GM23338 (cell line): ENCODE data around the gene SLC5A11. TPM values are rescaled to one million over a fixed set of nuclear protein-coding genes. Genes with fewer than 3 reads are reported as not detected.

Source experiments
- ATAC-seq: fragments of 200-7000 bp; cut with Tn5 transposase; 3 replicates; pipeline ENCODE4 v1.9.1; 2020
- DNase-seq: peaks from one replicate; pipeline ENCODE4 v3.0.0-alpha.2; 2015; ENCODE audit warnings: low spot score
- H2AFZ ChIP-seq: fragments of 200-600 bp; sonication (generic); 2 replicates; pipeline ENCODE4 v1.8.0; 2016; ENCODE audit warnings: antibody characterized with exemption, mild to moderate bottlenecking, moderate library complexity
- H3F3A ChIP-seq: fragments of 200-600 bp; sonication (generic); replicated peaks from 2 replicates; pipeline ENCODE4 v1.8.0; 2017; ENCODE audit warnings: antibody characterized with exemption, mixed run types, low read depth
- H3K27ac ChIP-seq: fragments of 200-600 bp; sonication (generic); 2 replicates; pipeline ENCODE4 v1.6.1; 2016; ENCODE audit warnings: low read depth
- H3K27me3 ChIP-seq: fragments of 200-600 bp; sonication (generic); 2 replicates; pipeline ENCODE4 v1.8.0; 2016; ENCODE audit warnings: mild to moderate bottlenecking, mixed run types, moderate library complexity; ENCODE audit not compliant: insufficient read depth
- H3K36me3 ChIP-seq: fragments of 200-600 bp; sonication (generic); 2 replicates; pipeline ENCODE4 v1.8.0; 2016; ENCODE audit warnings: mild to moderate bottlenecking; ENCODE audit not compliant: insufficient read depth
- H3K4me1 ChIP-seq: fragments of 200-600 bp; sonication (generic); 2 replicates; pipeline ENCODE4 v1.8.0; 2016; ENCODE audit warnings: mild to moderate bottlenecking, moderate library complexity; ENCODE audit not compliant: insufficient read depth
- H3K4me2 ChIP-seq: fragments of 200-600 bp; sonication (generic); 2 replicates; pipeline ENCODE4 v1.7.1; 2017; ENCODE audit warnings: mixed run types
- H3K4me3 ChIP-seq: fragments of 200-600 bp; sonication (generic); 2 replicates; pipeline ENCODE4 v1.6.1; 2016; ENCODE audit warnings: mixed run types
- H3K79me2 ChIP-seq: fragments of 200-600 bp; sonication (generic); replicated peaks from 2 replicates; pipeline ENCODE4 v1.8.0; 2017; ENCODE audit warnings: mild to moderate bottlenecking; ENCODE audit not compliant: insufficient read depth
- H3K9me2 ChIP-seq: fragments of 200-600 bp; sonication (generic); 2 replicates; pipeline ENCODE4 v1.8.0; 2017; ENCODE audit not compliant: insufficient read depth
- H4K20me1 ChIP-seq: fragments of 200-600 bp; sonication (generic); replicated peaks from 2 replicates; pipeline ENCODE4 v1.8.0; 2017; ENCODE audit warnings: mild to moderate bottlenecking; ENCODE audit not compliant: insufficient read depth
- H3K27ac Mint-ChIP-seq: 2 replicates; pipeline ENCODE4 v1.8.0; 2020; ENCODE audit warnings: inconsistent platforms, mild to moderate bottlenecking, moderate library complexity, mixed read lengths
- H3K27me3 Mint-ChIP-seq: 3 replicates; pipeline ENCODE4 v1.8.0; 2022; ENCODE audit warnings: low read depth, mild to moderate bottlenecking, moderate library complexity, mixed read lengths, inconsistent platforms; ENCODE audit not compliant: insufficient read depth, poor library complexity
- H3K36me3 Mint-ChIP-seq: 3 replicates; pipeline ENCODE4 v1.8.0; 2021; ENCODE audit warnings: low read depth, mild to moderate bottlenecking, inconsistent platforms, moderate library complexity, mixed read lengths
- H3K4me1 Mint-ChIP-seq: 3 replicates; pipeline ENCODE4 v1.8.0; 2020; ENCODE audit warnings: mild to moderate bottlenecking, inconsistent platforms, mixed read lengths
- H3K4me3 Mint-ChIP-seq: 3 replicates; pipeline ENCODE4 v1.8.0; 2021; ENCODE audit warnings: moderate library complexity, mild to moderate bottlenecking, inconsistent platforms, mixed read lengths
- H3K9me3 Mint-ChIP-seq: 3 replicates; pipeline ENCODE4 v1.8.0; 2020; ENCODE audit warnings: moderate library complexity, mild to moderate bottlenecking, inconsistent platforms, mixed read lengths
- CTCF ChIP-seq, 2 experiments: fragments of 200-600 bp in 1 of 2; sonication (generic) in 1 of 2; conservative IDR thresholded peaks; 2 replicates each; pipeline versions ENCODE4 v1.5.1 to v1.6.1; 2016 to 2017; ENCODE audit warnings: antibody characterized with exemption in 2 of 2, low read depth in 2 of 2, mild to moderate bottlenecking in 2 of 2, moderate library complexity in 1 of 2
- EZH2 ChIP-seq: fragments of 200-600 bp; sonication (generic); IDR thresholded peaks from one replicate; pipeline ENCODE4 v1.8.0; 2017; ENCODE audit warnings: antibody characterized with exemption, mild to moderate bottlenecking, low read depth; ENCODE audit not compliant: unreplicated experiment
- EZH2phosphoT487 ChIP-seq: fragments of 200-600 bp; sonication (generic); IDR thresholded peaks from one replicate; pipeline ENCODE4 v1.8.1; 2018; ENCODE audit warnings: antibody characterized with exemption; ENCODE audit not compliant: unreplicated experiment
- JUNB ChIP-seq: IDR thresholded peaks from one replicate; pipeline ENCODE4 v1.6.1; 2016; ENCODE audit warnings: antibody characterized with exemption; ENCODE audit not compliant: unreplicated experiment
- POLR2AphosphoS5 ChIP-seq: IDR thresholded peaks from 2 replicates; pipeline ENCODE4 v1.6.1; 2016; ENCODE audit warnings: antibody characterized with exemption, low read depth
- STAT1 ChIP-seq: IDR thresholded peaks from one replicate; pipeline ENCODE4 v1.6.1; 2016; ENCODE audit warnings: antibody characterized with exemption; ENCODE audit not compliant: unreplicated experiment
- ZNF114 ChIP-seq: fragments of 250-450 bp; sonication (Bioruptor Pico); IDR thresholded peaks from 2 replicates; pipeline ENCODE4 v1.5.0; 2020; ENCODE audit warnings: mild to moderate bottlenecking, moderate library complexity
- ZNF462 ChIP-seq: fragments of 250-450 bp; sonication (Bioruptor Pico); IDR thresholded peaks from 2 replicates; pipeline ENCODE4 v1.5.0; 2020; ENCODE audit warnings: mild to moderate bottlenecking, moderate library complexity
- polyA plus RNA-seq: library from polyadenylated mRNA; unstranded; fragments of >200 nt; fragmentation: Nextera tagmentation; extraction: Ambion mirVana; gene quantifications from 2 replicates; pipeline ENCODE4 v1.2.1, GENCODE V29; 2016
- total RNA-seq: library from RNA; depleted of rRNA; stranded (reverse); fragments of >200 nt; shearing (Covaris generic); gene quantifications from 2 replicates; pipeline ENCODE4 v1.2.3, GENCODE V29; 2014

SLC5A11 gene
- total and polyA plus RNA-seq, 2 experiments from 2014 or later = 0.07 TPM; not detected in 1

DNA sequence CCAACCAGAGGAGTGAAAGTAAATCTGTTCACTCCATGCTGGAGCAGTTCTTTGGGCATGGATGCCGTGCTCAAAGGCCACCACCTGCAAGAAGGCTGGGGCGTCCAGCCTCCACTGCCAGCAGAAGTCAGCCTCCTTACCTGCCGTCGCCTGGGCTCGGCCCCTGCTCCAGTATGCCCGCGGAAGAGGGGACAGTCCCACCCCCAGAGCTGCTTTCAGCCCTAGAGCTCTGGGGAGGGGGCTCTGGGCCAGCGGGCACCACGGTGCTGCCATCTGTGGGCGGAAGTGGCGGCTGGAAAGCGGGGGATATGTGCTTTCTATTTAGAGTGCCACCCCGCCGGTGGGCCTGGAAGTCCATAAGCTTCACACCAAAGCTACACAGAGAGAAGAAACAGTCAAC, 93.5 kb downstream of the SLC5A11 start:
- Mint-ChIP-seq H3K27ac (no peak overlapping the region), H3K36me3 (peaks cover 45% of the 10 kb centered on the region)

GRCh38 chr16:24939738-24940137, 94.0 kb downstream of the SLC5A11 start:
- no peak overlapping the region for H3K4me3 ChIP-seq
- Mint-ChIP-seq H3K9me3 (no peaks in the 10 kb centered on the region), H3K27ac (no peak overlapping the region), H3K4me1 (no peaks in the 10 kb centered on the region), H3K4me3 (no peak overlapping the region), H3K27me3 (peaks cover 4% of the 10 kb centered on the region), H3K36me3 (peaks cover 42% of the 10 kb centered on the region)
- H3K4me2 ChIP-seq = no peak overlapping the region
- H3F3A ChIP-seq = no peaks in the 10 kb centered on the region
- no peak overlapping the region for H3K27ac ChIP-seq
- no peak overlapping the region for H2AFZ ChIP-seq
- DNase-seq (no peak), ATAC-seq (no peak)
- no peaks in the 10 kb centered on the region for H3K9me2 ChIP-seq
- no peaks in the 10 kb centered on the region for H3K4me1 ChIP-seq
- no peaks in the 10 kb centered on the region for H3K79me2 ChIP-seq
- H3K27me3 ChIP-seq = no peaks in the 10 kb centered on the region
- H3K36me3 ChIP-seq = no peaks in the 10 kb centered on the region
- H4K20me1 ChIP-seq = no peaks in the 10 kb centered on the region; the same call in none of the 2 replicates
- TF ChIP-seq POLR2AphosphoS5 (no peak), EZH2phosphoT487 (no peak), JUNB (no peak), CTCF (conservative IDR thresholded peaks at IDR 0.05; ENCODE audit: low read depth in 2 of 2) (no peak), ZNF462 (CRISPR knock-in tag) (no peak), ZNF114 (CRISPR knock-in tag) (no peak), STAT1 (no peak), EZH2 (no peak)

More for the DNA sequence above, 93.5 kb downstream of the SLC5A11 start:
- Histone ChIP-seq H3F3A (no peaks in the 10 kb centered on the region), H3K27me3 (no peaks in the 10 kb centered on the region), H3K36me3 (no peaks in the 10 kb centered on the region), H3K4me2 (no peak overlapping the region), H4K20me1 (no peaks in the 10 kb centered on the region; the same call in none of the 2 replicates), H2AFZ (no peak overlapping the region), H3K4me1 (no peaks in the 10 kb centered on the region), H3K27ac (no peak overlapping the region), H3K4me3 (no peak overlapping the region), H3K9me2 (no peaks in the 10 kb centered on the region), H3K79me2 (no peaks in the 10 kb centered on the region)
- DNase-seq (no peak), ATAC-seq (no peak)
- peak in 1 of 2 experiments; percentile 18; a peak in 2 of 4 replicates for TF ChIP-seq CTCF (conservative IDR thresholded peaks at IDR 0.05; ENCODE audit: low read depth in 2 of 2)
- TF ChIP-seq ZNF114 (CRISPR knock-in tag) = no peak
- peaks cover 4% of the 10 kb centered on the region for H3K27me3 Mint-ChIP-seq
- no peaks in the 10 kb centered on the region for H3K9me3 Mint-ChIP-seq
- H3K4me1 Mint-ChIP-seq = no peaks in the 10 kb centered on the region
- no peak overlapping the region for H3K4me3 Mint-ChIP-seq
